ENCODE results near the gene MPP7.

The MPP7 gene

GRCh38 chr10:28314211-28314610, 11.3 kb upstream of the MPP7 start:
- no peak overlapping the region for H3K4me3 ChIP-seq (ENCODE audit: low read depth, low read length)
- TF ChIP-seq CTCF (IDR thresholded peaks at IDR 0.05; ENCODE audit: low read depth, low read length) = no peak
- TF ChIP-seq MYC (IDR thresholded peaks at IDR 0.05; ENCODE audit: low read depth, low read length) = no peak
- no peak for TF ChIP-seq MAX (IDR thresholded peaks at IDR 0.05; ENCODE audit: low read depth, low read length)
- TF ChIP-seq POLR2A (IDR thresholded peaks at IDR 0.05; ENCODE audit: extremely low read depth, insufficient read length) = no peak
- DNase-seq (ENCODE audit: low read depth) = no peak

- TF ChIP-seq CTCF (IDR thresholded peaks at IDR 0.05; ENCODE audit: low read depth, low read length) = no peak
- TF ChIP-seq MYC (IDR thresholded peaks at IDR 0.05; ENCODE audit: low read depth, low read length) = no peak
- TF ChIP-seq POLR2A (IDR thresholded peaks at IDR 0.05; ENCODE audit: extremely low read depth, insufficient read length) = no peak
- TF ChIP-seq MAX (IDR thresholded peaks at IDR 0.05; ENCODE audit: low read depth, low read length) = no peak
Measured at GRCh38 chr10:28312572-28312971, 9.7 kb upstream of the MPP7 start.

GRCh38 chr10:28311104-28311503, 8.2 kb upstream of the MPP7 start:
- no peak overlapping the region for H3K4me3 ChIP-seq (ENCODE audit: low read depth, low read length)
- TF ChIP-seq MAX (IDR thresholded peaks at IDR 0.05; ENCODE audit: low read depth, low read length) (no peak), POLR2A (IDR thresholded peaks at IDR 0.05; ENCODE audit: extremely low read depth, insufficient read length) (no peak), CTCF (IDR thresholded peaks at IDR 0.05; ENCODE audit: low read depth, low read length) (no peak), MYC (IDR thresholded peaks at IDR 0.05; ENCODE audit: low read depth, low read length) (no peak)

More at GRCh38 chr10:28312572-28312971, 9.7 kb upstream of the MPP7 start:
- no peak overlapping the region for H3K4me3 ChIP-seq (ENCODE audit: low read depth, low read length)
- DNase-seq (ENCODE audit: low read depth) = peak; percentile 27

DNA sequence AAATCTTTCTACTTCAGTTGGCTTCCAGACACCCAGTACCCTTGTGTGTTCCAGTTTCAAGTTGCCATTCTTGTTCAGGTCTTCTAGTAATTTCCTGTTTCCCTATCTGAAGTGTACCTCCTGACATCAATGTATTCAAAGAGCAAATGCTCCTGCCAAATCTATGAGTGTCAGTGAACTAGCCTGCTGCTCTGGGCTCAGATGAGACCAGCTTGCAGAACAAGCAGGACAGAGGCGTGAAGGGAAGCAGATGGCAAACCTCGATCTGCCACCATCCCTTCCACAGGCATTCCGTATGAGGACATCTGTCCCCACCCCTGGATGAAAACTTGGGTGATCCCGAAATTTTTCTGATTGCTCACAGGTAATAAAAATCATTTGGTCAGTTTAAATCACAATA, 4.4 kb upstream of the MPP7 start:
- TF ChIP-seq POLR2A (IDR thresholded peaks at IDR 0.05; ENCODE audit: extremely low read depth, insufficient read length) (no peak), MAX (IDR thresholded peaks at IDR 0.05; ENCODE audit: low read depth, low read length) (no peak), CTCF (IDR thresholded peaks at IDR 0.05; ENCODE audit: low read depth, low read length) (no peak), MYC (IDR thresholded peaks at IDR 0.05; ENCODE audit: low read depth, low read length) (no peak)
- no peak for DNase-seq (ENCODE audit: low read depth)
- no peak overlapping the region for H3K4me3 ChIP-seq (ENCODE audit: low read depth, low read length)

More at GRCh38 chr10:28311104-28311503, 8.2 kb upstream of the MPP7 start:
- no peak for DNase-seq (ENCODE audit: low read depth)

GRCh38 chr10:28305553-28305952, 2.7 kb upstream of the MPP7 start:
- no peak for TF ChIP-seq MAX (IDR thresholded peaks at IDR 0.05; ENCODE audit: low read depth, low read length)
- no peak for TF ChIP-seq MYC (IDR thresholded peaks at IDR 0.05; ENCODE audit: low read depth, low read length)
- TF ChIP-seq CTCF (IDR thresholded peaks at IDR 0.05; ENCODE audit: low read depth, low read length) = no peak
- no peak for TF ChIP-seq POLR2A (IDR thresholded peaks at IDR 0.05; ENCODE audit: extremely low read depth, insufficient read length)
- DNase-seq (ENCODE audit: low read depth) = no peak
- no peak overlapping the region for H3K4me3 ChIP-seq (ENCODE audit: low read depth, low read length)

All from NB4 (cell line).